Astrocyte (in vitro differentiated cells and primary cell): ENCODE data around the gene NPR1. TPM values are rescaled to one million over a fixed set of nuclear protein-coding genes. Genes with fewer than 3 reads are reported as not detected.

Source experiments
- DNase-seq: peaks from one replicate; pipeline ENCODE4 v3.0.0-alpha.2; 2010; ENCODE audit warnings: low read depth
- FAIRE-seq: peaks from 2 replicates; lab custom pipeline; 2011; peaks lifted over from hg19 to GRCh38; lab: Jason Lieb, UNC
- H2AFZ ChIP-seq: 2 replicates; pipeline ENCODE4 v1.6.0; 2012; ENCODE audit warnings: low read depth, low read length, inconsistent platforms
- H3K27ac ChIP-seq: 2 replicates; pipeline ENCODE4 v1.5.1; 2011; ENCODE audit warnings: low read depth, low read length, inconsistent platforms
- H3K27me3 ChIP-seq: 2 replicates; pipeline ENCODE4 v1.6.0; 2011; ENCODE audit warnings: low read length, inconsistent platforms; ENCODE audit not compliant: insufficient read depth
- H3K36me3 ChIP-seq: 2 replicates; pipeline ENCODE4 v1.5.1; 2011; ENCODE audit warnings: low read length, inconsistent platforms; ENCODE audit not compliant: insufficient read depth
- H3K4me1 ChIP-seq: 2 replicates; pipeline ENCODE4 v1.5.1; 2011; ENCODE audit warnings: low read length, inconsistent platforms; ENCODE audit not compliant: insufficient read depth
- H3K4me2 ChIP-seq: 2 replicates; pipeline ENCODE4 v1.6.0; 2012; ENCODE audit warnings: low read length, inconsistent platforms
- H3K4me3 ChIP-seq: 2 replicates; pipeline ENCODE4 v1.5.1; 2011; ENCODE audit warnings: low read depth, mild to moderate bottlenecking, low read length, inconsistent platforms; ENCODE audit not compliant: insufficient read depth
- H3K79me2 ChIP-seq: 2 replicates; pipeline ENCODE4 v1.6.0; 2012; ENCODE audit warnings: mild to moderate bottlenecking, low read length, inconsistent platforms; ENCODE audit not compliant: insufficient read depth
- H3K9ac ChIP-seq: 2 replicates; pipeline ENCODE4 v1.6.0; 2012; ENCODE audit warnings: mild to moderate bottlenecking, low read length, inconsistent platforms
- H3K9me3 ChIP-seq: 2 replicates; pipeline ENCODE4 v1.5.1; 2012; ENCODE audit warnings: low read depth, mild to moderate bottlenecking, low read length, inconsistent platforms; ENCODE audit not compliant: insufficient read depth
- H4K20me1 ChIP-seq: 2 replicates; pipeline ENCODE4 v1.6.0; 2012; ENCODE audit warnings: low read length, inconsistent platforms; ENCODE audit not compliant: insufficient read depth
- H3K27ac Mint-ChIP-seq: one replicate; pipeline ENCODE4 v1.8.0; 2021; ENCODE audit warnings: mild to moderate bottlenecking, mixed read lengths; ENCODE audit not compliant: unreplicated experiment
- H3K27me3 Mint-ChIP-seq: one replicate; pipeline ENCODE4 v1.8.0; 2021; ENCODE audit warnings: low read depth, mixed read lengths; ENCODE audit not compliant: unreplicated experiment
- H3K36me3 Mint-ChIP-seq: one replicate; pipeline ENCODE4 v1.8.0; 2021; ENCODE audit warnings: low read depth, mixed read lengths; ENCODE audit not compliant: unreplicated experiment
- H3K4me1 Mint-ChIP-seq: one replicate; pipeline ENCODE4 v1.8.0; 2021; ENCODE audit warnings: low read depth, mixed read lengths; ENCODE audit not compliant: unreplicated experiment
- H3K4me3 Mint-ChIP-seq: one replicate; pipeline ENCODE4 v1.8.0; 2021; ENCODE audit warnings: mild to moderate bottlenecking, moderate library complexity, mixed read lengths; ENCODE audit not compliant: unreplicated experiment
- H3K9me3 Mint-ChIP-seq: one replicate; pipeline ENCODE4 v1.8.0; 2021; ENCODE audit warnings: mild to moderate bottlenecking, mixed read lengths; ENCODE audit not compliant: unreplicated experiment
- CTCF ChIP-seq: IDR thresholded peaks from 2 replicates; pipeline ENCODE4 v1.5.1; 2011; ENCODE audit warnings: low read depth, mild to moderate bottlenecking, inconsistent platforms, low read length, moderate library complexity; ENCODE audit not compliant: insufficient read depth
- EZH2 ChIP-seq: IDR thresholded peaks from 2 replicates; pipeline ENCODE4 v1.6.1; 2012; ENCODE audit warnings: mild to moderate bottlenecking, low read length, inconsistent platforms; ENCODE audit not compliant: insufficient read depth
- total RNA-seq: library from RNA; stranded (reverse); gene quantifications from 2 replicates; pipeline ENCODE4 v1.2.1, GENCODE V29; 2021

NPR1 gene
- total RNA-seq, 1 donor from 2014 or later: 0.11 TPM

- FAIRE-seq (no peak), DNase-seq (peak; percentile 51)
- H3K4me3 Mint-ChIP-seq: no peak overlapping the region
- Histone ChIP-seq H3K9me3 (no peaks in the 10 kb centered on the region), H2AFZ (no peak overlapping the region), H3K79me2 (no peaks in the 10 kb centered on the region), H3K4me2 (peak overlapping the region; percentile 26), H4K20me1 (no peaks in the 10 kb centered on the region), H3K4me3 (no peak overlapping the region), H3K27ac (peak overlapping the region; percentile 20), H3K36me3 (no peaks in the 10 kb centered on the region), H3K4me1 (peaks cover 6% of the 10 kb centered on the region), H3K27me3 (no peaks in the 10 kb centered on the region), H3K9ac (no peak overlapping the region)
- peaks cover 2% of the 10 kb centered on the region for H3K9me3 Mint-ChIP-seq
- H3K27me3 Mint-ChIP-seq: no peaks in the 10 kb centered on the region
- H3K4me1 Mint-ChIP-seq: peaks cover 6% of the 10 kb centered on the region
- H3K36me3 Mint-ChIP-seq: no peaks in the 10 kb centered on the region
- no peak overlapping the region for H3K27ac Mint-ChIP-seq
- TF ChIP-seq CTCF (no peak), EZH2 (no peak)
Measured at GRCh38 chr1:153652805-153653500, 25.5 kb upstream of the NPR1 start.

- Histone ChIP-seq H4K20me1 (peaks cover 10% of the 10 kb centered on the region), H2AFZ (no peak overlapping the region), H3K79me2 (peaks cover 15% of the 10 kb centered on the region), H3K4me3 (no peak overlapping the region), H3K36me3 (no peaks in the 10 kb centered on the region), H3K27ac (no peak overlapping the region), H3K27me3 (no peaks in the 10 kb centered on the region), H3K9me3 (no peaks in the 10 kb centered on the region), H3K9ac (no peak overlapping the region), H3K4me1 (peaks cover 9% of the 10 kb centered on the region), H3K4me2 (no peak overlapping the region)
- H3K4me3 Mint-ChIP-seq: no peak overlapping the region
- FAIRE-seq (no peak), DNase-seq (no peak)
- peaks cover 10% of the 10 kb centered on the region for H3K4me1 Mint-ChIP-seq
- H3K27me3 Mint-ChIP-seq: no peaks in the 10 kb centered on the region
- peaks cover 2% of the 10 kb centered on the region for H3K9me3 Mint-ChIP-seq
- TF ChIP-seq EZH2 (no peak), CTCF (no peak)
- peaks cover 2% of the 10 kb centered on the region for H3K36me3 Mint-ChIP-seq
- H3K27ac Mint-ChIP-seq: no peak overlapping the region
Measured at GRCh38 chr1:153655333-153655732, 23.2 kb upstream of the NPR1 start.
